HG03575 (cell line): ENCODE data around the gene SYTL3.

Source experiments
- ATAC-seq: cut with Tn5 transposase; IDR thresholded peaks from one replicate; pipeline ENCODE4 v1.9.1; 2021; ENCODE audit not compliant: unreplicated experiment, insufficient number of reproducible peaks, low FRiP score; ENCODE audit errors: extremely low read depth

Gene SYTL3

GRCh38 chr6:158763434-158764182, 113.8 kb downstream of the SYTL3 start:
- no peak for ATAC-seq

DNA sequence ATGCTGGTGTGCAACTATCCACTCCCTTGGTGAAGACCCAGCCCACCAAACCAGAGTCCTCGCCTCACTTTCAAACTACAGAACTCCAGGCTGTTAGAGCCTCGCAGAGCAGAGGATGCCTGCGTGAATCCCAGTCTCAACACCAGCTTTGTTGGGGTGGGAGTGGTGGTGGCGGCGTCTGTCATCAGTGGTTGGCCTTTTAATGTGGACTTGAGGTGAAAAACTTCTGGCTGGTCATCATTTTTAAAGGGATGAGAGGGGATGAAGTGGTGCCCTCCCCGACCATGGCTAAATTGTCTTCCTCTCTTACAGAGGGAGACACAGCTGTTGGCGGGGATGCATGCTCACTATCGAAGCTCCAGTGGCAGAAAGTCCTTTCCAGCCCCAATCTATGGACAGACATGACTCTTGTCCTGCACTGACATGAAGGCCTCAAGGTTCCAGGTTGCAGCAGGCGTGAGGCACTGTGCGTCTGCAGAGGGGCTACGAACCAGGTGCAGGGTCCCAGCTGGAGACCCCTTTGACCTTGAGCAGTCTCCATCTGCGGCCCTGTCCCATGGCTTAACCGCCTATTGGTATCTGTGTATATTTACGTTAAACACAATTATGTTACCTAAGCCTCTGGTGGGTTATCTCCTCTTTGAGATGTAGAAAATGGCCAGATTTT, 114.5 kb downstream of the SYTL3 start:
- no peak for ATAC-seq

GRCh38 chr6:158764926-158765325, 115.1 kb downstream of the SYTL3 start:
- no peak for ATAC-seq

GRCh38 chr6:158765499-158766068, 115.7 kb downstream of the SYTL3 start:
- no peak for ATAC-seq

DNA sequence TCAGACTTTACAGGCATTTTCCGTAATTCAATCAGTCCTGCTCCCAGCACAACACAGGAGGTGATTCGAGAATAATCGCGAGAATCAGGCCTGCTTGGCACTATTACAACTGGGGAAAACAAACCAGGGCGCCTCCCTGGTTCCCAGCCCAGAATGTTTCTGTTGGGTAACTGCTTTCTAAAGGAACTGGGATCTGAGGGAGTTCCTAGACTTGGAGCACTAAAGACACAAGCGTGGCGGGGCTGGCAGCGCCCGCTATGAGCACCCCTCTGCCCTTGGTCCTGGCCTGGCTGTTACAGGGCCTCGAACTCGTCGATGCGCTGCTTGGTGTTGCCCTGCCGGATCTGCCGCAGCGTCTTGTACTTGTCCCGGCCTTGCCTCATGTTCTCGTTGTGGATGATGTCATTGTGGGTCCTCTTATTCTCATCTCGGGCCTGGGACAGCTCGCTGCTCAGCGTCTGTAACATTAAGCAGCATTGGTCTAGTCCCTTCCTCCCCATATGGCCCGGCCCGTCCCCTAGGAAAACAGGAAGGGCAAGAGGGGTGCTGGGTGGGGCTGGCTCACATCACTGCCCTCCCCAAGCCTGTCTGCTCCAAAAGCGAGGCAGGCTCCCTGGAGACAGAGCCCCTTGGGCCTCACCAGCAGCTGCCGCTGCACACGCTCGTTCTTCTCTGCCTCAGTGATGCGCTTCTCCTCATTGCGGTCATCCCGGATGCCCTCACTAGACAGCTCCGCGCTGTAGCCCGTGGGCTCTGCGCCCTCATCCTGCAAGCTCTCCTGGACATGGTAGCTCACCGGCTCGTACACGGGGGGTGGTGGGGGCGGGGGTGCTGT, 117.0 kb downstream of the SYTL3 start:
- no peak for ATAC-seq

GRCh38 chr6:158767709-158768108, 117.9 kb downstream of the SYTL3 start:
- no peak for ATAC-seq

DNA sequence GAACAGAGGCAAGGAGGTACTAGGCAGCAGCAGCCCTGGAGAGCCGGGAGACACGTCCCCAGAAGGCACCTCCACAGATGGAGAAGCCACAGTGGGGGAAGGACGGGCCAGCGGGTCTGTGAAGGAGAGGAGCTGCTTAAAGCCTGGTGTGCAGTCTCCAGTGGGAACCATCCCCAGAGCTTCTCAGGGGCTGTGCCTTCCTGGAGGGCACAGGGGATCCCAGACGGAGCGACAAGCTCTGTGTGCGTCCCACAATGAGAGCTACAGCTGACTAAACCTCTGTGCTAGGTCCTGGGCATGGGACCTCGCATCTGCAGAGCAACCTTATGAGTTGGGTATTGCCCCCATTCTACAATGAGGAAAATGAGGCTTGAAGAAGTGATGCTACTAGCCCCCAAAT, 118.6 kb downstream of the SYTL3 start:
- ATAC-seq, result no peak

DNA sequence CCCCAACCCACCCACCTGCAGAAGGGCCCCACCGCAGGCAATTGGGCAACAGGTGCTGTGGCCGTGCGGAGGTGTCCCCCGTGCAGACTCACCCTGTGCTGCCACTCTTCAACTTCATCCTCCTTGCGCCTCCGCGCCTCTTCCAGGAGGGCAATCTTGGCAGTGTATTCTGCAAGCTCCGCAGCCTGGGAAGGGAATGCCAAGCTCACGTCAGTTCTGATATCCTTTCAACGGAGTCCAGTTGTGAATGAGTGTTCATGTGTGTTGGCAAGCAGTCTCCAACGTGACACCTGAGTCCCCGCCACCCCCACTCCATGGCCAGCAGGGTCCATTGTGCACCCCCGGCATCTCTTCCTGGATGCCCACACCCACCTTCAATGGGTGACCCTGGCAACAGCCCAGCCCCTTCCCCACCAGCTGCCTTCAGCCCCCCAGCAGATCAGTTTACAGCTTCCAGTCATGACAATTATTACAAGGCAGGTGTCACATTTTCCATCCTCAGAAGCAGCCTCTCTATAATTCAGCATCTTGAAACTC, 119.4 kb downstream of the SYTL3 start:
- ATAC-seq, result no peak

DNA sequence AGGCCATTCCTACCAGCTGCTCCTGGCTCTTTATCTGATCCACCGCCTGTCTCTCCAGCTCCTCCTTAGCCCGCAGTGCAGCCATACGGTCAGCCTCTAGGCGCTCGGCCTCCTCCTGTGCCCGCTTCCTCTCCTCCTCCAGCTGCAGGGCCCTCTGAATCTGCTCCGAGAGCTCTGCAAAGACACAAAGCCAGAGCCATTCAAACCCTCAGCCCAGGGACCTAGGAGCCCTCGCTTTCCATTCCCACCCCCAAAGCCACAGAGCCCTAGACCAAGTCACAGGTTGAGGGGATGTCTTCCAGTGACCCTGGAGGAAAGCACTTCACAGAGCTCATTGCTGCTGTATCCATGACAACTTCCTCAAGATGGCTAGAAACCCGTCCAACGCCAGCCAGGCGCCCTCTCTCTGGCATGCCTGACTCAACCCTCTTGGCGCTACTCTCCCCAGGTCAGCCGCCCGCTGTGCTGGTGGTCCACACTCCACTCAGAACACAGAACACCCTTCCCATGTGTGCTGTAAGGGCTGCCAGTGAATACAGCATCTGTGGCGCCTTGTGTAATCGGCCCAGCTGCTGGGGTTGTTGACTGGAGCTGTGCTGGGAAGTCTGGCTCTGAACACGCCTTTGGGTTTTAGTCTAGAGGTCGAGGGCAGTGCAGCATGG, 120.0 kb downstream of the SYTL3 start:
- no peak for ATAC-seq

- no peak for ATAC-seq
Observed at GRCh38 chr6:158770533-158771330, 120.9 kb downstream of the SYTL3 start.

- ATAC-seq, result no peak
Observed at GRCh38 chr6:158771399-158772152, 121.7 kb downstream of the SYTL3 start.

DNA sequence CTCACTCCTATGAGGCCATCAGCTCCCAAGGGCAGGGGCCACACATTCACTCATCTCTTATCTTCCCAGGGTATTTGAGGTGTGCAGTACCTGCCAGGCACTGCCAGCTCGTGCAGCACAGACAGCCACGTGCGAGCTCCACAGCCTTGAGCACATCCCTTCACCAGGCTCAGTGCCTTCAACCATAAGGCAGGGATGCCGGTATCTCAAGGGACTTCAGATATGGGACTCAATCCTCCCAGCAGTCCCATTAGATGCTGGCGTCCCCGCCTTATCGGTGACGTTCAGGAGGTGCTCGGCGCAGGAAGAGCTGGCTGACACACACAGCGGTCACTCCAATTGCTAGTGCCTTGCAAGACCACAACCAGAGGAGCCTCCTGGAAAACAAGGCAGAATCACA, 122.3 kb downstream of the SYTL3 start:
- ATAC-seq, result no peak

DNA sequence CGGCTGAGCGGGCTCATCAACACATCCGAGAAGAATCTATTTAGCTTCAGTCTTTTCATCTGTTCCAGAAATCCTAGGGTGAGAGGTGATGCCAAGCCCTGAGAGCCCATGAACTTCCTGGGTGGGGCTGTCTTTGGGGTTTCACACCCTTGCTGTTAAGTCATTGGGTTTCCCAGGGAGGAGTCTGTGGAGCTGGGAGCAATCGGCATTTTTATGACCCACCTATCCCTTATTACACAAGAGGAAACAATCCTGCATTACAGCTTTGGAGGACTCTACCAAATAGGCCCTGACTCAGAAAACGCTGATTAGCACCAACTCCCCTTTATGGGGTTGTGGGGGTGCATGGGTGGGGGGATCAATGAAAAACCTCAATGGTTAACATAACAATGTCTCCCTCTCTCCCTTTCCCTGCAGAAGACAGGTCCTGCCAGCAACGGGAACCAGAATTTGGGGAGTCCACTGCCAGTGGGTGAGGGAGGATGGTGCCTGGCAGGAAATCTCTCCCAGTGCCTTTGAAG, 123.1 kb downstream of the SYTL3 start:
- no peak for ATAC-seq

DNA sequence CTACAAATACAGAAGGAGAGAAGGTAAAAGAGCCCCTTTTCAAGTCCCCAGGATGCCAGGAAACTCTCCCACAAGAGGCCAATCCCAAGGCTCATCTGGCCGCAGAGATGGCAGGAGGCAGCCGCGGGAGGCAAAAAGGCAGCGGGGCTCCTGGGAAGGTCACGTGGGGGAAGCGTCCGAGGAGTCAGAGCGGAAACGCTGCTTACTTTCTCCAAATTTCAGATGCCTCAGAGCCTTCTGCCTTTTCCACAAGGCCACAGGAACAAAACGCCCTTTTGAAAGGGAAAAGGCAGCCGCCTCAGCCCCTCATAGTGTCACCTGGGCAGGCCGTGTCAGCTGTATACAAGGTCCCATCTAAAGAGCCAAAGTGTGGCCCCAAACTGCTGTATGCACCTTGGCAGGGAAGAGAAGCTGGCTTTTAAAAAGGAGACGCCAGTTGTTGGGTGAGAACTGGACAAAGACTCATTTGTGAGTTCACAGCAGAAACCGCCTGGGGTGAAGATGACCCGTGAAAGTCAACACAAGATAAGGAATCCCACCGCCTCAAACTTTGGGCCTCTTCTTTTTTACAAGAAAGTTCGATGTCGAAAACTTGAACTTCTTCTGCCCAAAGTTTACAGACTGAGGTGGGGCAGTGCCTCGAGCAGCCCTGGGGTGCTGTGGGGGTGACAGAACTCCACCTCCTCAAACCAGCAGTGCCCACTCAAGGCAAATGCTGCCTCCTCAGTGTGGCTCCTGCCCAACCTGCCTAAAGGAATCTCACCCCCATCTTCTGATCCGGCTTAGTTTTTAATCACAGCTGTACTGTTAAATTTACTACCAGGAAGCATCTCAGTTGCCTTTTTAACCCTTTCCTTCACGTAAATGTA, 124.0 kb downstream of the SYTL3 start:
- no peak for ATAC-seq

GRCh38 chr6:158774717-158775449, 125.0 kb downstream of the SYTL3 start:
- ATAC-seq, result no peak

DNA sequence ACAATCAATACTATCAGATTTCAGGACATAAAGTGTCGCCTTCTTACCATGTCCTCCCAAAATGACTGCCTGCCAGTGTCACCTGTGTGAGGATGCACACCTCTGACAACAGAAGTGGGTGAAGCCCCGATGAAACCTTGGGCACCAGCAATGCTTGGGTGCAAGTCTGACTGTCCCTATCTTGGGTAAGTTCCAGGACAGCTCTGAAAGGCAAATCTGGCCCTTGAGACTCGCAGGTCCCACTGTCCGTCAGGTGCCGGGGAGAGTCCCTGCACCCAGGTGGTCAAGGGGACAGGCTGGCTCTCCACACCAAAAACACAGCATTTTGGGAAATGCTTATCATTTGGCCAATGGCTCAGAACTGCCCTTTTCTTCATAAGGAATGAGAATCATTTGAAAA, 126.0 kb downstream of the SYTL3 start:
- no peak for ATAC-seq
